Parietal lobe (tissue), 1 donor: ENCODE measurements around the gene CFAP161. TPM values are rescaled to one million over a fixed set of nuclear protein-coding genes. Genes with fewer than 3 reads are reported as not detected.

ENCODE experiments used
- total RNA-seq: library from RNA; depleted of rRNA; stranded (reverse); fragments of >200 nt; gene quantifications from one replicate; pipeline ENCODE4 v1.2.3, GENCODE V29; 2014

Gene CFAP161, protein sequence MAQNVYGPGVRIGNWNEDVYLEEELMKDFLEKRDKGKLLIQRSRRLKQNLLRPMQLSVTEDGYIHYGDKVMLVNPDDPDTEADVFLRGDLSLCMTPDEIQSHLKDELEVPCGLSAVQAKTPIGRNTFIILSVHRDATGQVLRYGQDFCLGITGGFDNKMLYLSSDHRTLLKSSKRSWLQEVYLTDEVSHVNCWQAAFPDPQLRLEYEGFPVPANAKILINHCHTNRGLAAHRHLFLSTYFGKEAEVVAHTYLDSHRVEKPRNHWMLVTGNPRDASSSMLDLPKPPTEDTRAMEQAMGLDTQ
- total RNA-seq, result 3.4 TPM

DNA sequence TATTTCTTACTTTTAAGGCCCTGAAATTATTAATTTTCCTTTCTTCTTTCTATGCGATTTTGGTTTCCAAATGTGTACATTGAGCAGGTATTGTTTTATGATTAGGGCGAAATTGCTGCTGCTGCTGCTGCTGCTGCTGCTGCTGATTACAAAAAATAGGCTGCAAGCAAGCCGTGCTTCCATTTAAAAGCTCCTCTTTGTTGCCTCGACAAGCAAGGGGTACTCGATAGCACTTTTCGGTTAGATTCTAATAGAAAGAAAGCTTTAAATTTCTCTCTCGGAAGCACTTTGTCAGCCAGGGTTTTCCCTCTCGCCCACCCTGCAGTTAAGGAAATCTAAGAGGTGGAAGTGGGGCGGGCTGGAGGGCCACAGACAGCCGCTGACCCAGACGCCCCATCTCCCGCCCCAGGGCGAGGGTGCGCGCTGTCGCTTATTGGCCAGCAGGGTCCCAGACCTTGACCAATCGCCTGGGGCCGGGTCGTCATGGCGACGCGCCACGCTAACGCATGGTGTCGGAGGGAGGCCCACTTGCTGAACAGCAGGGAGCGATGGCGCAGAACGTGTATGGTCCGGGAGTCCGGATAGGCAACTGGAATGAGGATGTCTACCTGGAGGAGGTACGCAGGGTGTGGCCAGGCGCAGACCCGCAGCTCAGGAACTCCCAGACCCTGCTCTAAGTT lies at the start of gene CFAP161:
TSS of gene CFAP161 (plus strand) at position 489 of the 680 bp plus-strand sequence. CDS start at position 549, 60 bp downstream.

DNA sequence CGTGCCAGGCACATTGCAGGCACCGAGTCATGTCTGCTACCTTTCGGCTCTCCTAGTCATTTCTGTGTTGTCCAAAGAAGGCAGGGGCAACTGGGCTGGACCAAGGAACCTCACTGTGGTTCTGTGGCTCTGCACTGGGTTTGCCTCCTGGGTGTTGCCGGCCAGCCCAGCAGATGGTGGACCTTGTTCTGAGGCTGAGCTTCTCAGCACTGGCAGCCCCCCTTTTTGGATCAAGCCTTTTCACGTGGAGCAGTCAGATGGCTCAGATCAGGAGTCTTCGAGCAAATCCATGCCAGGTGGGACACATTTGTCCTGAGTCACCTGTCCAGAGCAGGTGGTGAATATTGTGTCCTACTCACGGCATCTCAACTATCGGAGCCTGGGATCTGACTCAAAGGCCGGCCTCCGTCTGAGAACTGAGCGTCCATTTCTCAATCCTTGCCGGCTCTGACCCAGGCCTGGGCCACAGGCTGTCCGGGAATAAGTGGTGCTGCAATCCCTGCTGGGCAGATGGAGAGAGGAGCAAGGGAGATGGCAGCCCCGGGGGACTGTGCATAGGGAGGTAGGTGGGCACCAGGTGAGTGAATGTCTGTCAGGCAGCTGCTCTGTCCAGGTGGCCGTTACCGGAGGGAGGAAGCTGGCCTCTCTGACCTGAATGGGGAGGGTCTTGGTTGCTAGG lies 62.6 kb downstream of the CFAP161 start, which contains the start of gene IL16:
TSS of gene IL16 (plus strand) at position 304 of the 679 bp plus-strand sequence. CDS start 28,521 bp downstream, outside the sequence.

Other genes with a start within 250 kb of the CFAP161 start
- 25.7 TPM for gene MESD, start 144.5 kb upstream of the CFAP161 start, total RNA-seq
- gene TLNRD1, start 133.3 kb upstream of the CFAP161 start, total RNA-seq, result 13.8 TPM
- gene IL16, start 62.6 kb downstream of the CFAP161 start, total RNA-seq, result 1.3 TPM
- 12.8 TPM for gene STARD5, start 189.9 kb downstream of the CFAP161 start, total RNA-seq
- gene TMC3, start 239.9 kb downstream of the CFAP161 start, total RNA-seq, result 0.31 TPM